GM21717 (cell line): ENCODE data around the gene DCAF4.

Experiments used
- ATAC-seq: cut with Tn5 transposase; IDR thresholded peaks from one replicate; pipeline ENCODE4 v1.9.1; 2021; ENCODE audit warnings: mild to moderate bottlenecking, moderate library complexity; ENCODE audit not compliant: unreplicated experiment

Gene DCAF4

DNA sequence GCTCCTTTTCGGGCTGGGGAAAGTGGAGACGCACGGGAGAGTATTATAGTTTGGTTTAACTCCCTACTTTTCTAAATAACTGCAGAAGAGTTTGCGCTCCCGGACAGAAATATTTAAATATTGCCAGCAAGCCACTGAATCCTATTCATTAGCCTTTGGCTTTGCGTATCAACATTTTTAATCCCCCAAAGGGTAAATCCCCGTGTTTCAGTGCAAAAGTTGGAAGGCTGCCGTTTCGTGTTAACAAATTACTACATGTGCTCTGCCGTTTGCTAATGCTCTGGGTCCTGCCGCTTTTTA, 32.0 kb upstream of the DCAF4 start:
- no peak for ATAC-seq

- no peak for ATAC-seq
These were observed 31.5 kb upstream of the DCAF4 start for GRCh38 chr14:72894623-72895378.

GRCh38 chr14:72898448-72898847, 27.8 kb upstream of the DCAF4 start:
- ATAC-seq, result no peak

DNA sequence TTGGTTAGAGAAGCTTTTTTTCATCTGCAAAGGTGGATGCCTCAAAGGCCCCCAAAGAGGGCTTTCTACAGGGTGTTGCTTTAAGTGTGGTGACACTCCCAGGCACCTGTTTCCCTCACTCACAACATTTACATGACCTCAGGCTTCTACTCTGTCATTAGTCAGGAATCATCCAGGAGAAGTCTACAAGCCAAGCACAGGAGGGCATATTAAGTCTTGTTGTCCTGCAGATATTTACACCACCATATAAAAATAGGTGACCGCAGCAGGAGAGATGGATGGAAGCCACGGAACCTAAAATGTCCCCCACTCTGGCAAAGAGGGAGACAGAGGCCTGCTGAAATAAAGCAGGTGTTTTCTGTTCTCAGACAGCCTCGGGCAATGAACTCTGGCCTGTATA, 24.9 kb upstream of the DCAF4 start:
- ATAC-seq, result no peak

DNA sequence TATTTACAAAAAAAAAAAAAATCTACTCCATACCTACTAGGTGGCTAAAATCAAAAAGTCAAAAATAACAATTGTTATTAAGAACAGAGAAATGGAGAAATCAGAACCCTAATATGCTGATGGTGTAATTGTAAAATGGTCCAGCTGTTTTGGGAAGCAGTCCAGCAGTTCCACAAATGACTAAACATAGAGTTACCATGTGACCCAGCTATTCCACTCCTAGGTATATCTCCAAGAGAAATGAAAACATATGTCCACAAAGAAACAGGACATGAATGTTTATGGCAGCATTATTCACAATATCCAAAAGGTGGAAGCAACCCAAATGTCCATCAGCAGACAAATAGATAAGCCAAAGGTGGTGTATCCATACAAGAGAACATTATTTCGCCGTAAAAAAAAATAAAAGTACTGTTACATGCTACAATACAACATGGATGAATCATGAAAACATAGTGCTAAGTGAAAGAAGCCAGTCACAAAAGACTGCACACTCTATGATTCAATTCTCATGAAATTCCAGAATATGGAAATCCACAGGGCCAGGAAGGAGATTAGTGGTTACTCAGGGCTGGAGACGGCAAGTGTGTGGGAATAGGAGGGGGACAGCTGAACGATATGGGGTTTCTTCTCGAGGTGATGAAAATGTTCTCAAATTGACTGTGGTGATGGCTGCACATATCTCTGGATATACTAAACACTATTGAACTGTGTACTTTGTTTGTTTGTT, 23.3 kb upstream of the DCAF4 start:
- no peak for ATAC-seq

DNA sequence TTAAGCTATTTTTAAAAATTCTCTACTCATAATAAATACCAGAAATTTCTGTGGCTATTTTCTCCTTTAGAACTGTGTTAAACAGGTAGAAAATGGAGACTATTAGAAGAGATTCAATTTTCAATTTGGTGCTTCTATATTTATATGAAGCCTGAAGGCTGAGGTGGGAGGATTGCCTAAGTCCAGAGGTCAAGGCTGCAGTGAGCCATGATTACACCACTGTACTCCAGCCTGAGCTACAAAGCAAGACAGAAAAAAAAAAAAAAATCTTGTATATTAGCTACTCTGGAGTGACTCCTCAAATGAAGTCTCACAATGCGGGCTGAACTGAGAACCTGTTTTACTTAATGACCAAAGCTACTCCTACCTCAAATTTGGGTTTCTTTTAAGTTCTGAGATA, 22.5 kb upstream of the DCAF4 start:
- no peak for ATAC-seq

DNA sequence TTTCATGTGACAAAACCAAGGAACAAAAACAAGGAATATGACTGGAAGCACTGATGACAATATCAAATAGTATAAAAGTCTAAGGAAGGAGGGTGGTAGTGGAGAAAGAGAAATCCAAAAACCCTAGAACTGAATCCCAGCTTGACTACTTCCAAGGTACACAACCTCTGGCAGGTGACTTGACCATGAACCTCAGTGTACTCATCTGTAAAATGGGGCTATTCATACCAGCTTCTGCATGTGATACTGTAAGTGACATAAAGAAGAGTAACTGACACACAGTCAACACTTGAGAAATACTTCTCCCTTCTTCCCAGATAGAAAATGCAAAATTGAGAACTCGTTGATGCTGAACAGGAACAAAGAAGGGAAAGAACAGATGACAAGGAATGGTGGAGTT, 22.0 kb upstream of the DCAF4 start:
- ATAC-seq, result no peak

GRCh38 chr14:72904840-72905561, 21.3 kb upstream of the DCAF4 start:
- no peak for ATAC-seq

DNA sequence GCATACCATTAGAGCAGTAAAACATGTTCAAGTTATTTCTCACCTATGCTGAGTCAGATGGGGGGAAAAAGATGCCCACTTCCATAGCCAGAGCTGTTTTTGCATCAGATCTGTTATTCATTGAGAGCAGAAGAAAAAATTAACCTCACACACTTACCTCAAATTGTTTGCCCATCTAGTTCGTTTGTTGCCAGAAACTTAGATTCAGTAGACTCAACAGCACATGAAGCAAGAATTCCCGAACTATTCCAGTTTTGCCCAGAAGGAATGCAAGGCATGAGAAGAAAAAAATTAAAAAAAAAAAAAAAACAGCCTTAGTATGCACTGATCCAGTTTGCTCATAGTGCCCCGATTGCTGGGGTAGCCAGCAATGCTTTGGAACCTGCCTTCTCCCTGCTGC, 19.9 kb upstream of the DCAF4 start:
- ATAC-seq, result no peak

- ATAC-seq, result no peak
These were observed 19.4 kb upstream of the DCAF4 start for GRCh38 chr14:72906879-72907278.

DNA sequence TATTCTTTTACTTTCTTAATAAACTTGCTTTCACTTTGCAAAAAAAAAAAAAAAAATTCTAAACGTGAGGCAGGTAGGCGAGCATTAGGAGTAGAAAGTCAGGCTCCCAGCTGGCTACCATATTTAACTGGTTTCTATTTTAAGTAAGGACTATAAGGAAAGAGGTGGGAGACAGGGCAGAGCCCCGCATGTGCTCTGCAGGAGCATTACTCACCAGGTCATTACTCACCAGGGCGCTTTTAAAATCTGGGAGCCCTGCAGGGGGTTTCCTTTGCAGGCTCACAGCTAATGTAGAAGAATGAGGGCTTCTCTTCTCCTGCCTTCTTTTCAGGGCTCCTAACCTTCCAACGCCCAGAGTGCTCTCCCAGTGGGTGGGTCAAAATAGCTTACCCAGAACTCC, 18.4 kb upstream of the DCAF4 start:
- no peak for ATAC-seq

GRCh38 chr14:72909163-72909562, 17.1 kb upstream of the DCAF4 start:
- no peak for ATAC-seq

- no peak for ATAC-seq
These were observed 12.5 kb upstream of the DCAF4 start for GRCh38 chr14:72913809-72914208.

DNA sequence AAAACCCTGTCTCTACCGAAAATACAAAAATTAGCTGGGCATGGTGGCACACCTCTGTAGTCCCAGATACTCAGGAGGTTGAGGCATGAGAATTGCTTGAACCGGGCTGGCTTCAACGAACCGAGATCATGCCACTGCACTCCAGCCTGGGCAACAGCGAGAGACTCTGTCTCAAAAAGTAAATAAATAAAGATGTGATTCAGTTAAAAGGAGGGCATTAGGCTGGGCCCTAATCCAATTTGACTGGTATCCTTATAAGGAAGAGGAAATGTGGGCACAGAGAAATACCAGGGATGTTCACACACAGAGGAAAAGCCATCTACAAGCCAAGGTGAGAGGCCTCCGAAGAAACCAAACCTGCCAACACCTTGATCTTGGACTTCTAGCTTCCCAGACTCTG, 10.1 kb upstream of the DCAF4 start:
- no peak for ATAC-seq

DNA sequence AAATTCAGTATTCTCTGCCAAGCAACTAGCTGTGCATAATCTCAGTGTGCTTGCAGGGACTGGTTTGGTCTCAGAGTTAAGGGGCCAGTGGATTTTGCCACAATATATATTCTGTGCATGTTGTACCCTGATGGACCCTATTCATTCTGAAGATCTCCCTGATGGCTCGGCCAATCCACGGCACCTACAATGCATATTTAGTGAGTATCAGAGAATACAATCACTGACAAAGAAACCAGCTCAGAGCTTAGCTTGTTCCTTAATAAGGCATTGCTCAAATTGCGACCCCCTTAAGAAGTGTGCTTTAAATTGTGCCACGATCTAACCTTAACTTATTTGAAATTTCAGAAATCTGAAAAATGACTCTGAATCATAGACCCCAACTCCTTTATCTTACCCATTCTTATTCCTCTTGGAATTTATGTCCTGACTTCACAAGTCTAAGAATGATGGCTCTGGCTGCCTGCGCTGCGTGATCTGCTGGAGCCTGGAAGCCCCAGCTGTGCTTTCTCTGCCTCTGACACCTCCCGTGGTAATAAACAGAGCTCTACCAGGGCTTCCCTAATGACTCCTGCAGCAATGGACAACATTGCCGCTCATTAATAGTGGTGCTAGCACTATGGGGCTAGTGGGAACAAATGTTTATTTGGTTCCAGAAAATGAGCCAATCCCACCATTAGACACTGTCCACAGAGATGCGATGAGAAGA, 9.0 kb upstream of the DCAF4 start:
- no peak for ATAC-seq

DNA sequence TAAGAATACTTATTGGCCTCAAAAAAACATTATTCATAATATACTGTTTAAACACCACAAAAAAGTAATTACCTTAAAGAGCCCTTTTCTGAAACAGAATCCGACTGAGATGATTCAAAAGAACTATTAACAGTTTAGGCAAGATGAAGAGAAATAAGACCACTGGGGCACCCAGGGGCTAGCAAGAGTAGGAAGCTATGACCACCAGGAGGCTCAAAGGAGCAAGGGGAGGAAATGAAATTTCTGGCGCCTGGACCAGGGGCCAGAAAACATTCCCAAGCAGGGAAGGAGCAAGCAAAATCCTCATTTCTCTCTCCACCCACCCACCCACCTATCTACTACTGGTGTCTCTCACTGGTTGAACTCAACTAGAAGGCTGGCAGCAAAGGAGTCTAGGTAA, 6.3 kb upstream of the DCAF4 start:
- ATAC-seq, result no peak

GRCh38 chr14:72921396-72921795, 4.9 kb upstream of the DCAF4 start:
- ATAC-seq, result no peak

- no peak for ATAC-seq
These were observed 1.9 kb upstream of the DCAF4 start for GRCh38 chr14:72924337-72924736.

DNA sequence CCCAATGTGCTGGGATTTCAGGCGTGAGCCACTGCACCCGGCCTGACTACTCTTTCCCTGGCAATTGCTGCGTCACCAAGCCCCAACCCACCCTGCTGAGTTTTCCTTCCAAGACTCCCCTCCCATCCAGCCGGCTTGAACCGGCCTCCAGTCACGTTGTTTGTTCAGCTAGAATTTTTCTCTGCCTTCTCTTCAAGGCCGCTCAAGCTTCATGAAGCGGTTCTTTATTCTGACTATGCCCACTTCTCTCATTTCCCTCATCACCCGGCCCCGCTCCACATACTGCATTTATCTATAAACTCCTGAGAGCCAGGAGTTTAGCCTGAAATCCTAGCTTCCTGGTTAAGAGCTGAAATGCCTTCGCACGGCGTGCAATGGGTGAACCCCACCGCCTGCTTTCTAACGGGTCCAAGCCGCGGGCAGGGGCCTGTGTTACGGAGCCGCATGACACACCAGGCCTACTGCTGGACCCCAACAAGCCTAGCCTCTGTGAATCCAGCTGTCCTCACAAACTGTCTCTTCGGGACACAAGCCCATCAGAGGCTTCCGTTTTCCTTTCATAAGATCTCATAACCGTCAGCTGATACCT, 999 bp upstream of the DCAF4 start:
- ATAC-seq, result no peak

- ATAC-seq, result no peak
These were observed 411 bp upstream of the DCAF4 start for GRCh38 chr14:72925815-72926291.

DNA sequence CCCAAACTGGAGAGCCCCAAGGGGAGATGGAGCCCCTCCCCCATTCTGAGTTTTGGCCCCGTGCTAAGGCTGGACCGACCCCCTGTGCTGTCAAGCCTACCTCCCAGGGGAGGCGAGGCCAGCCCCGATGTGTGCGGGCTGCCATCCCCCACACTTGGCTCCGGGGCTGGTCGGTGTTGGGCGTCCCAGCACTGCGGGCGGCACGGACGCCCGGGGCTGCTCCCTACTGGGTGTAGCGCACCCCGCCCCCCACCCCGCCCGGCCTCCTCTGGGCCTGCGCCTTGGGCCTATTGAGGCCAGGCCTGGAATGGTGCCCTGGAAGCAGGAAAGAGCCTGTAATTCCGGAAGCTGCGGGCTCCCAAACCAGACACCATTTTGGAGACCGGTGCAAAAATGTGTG, 2.6 kb downstream of the DCAF4 start:
- no peak for ATAC-seq
